Lung (tissue), 12 donors: ENCODE measurements around the gene ITGA11. TPM values are rescaled to one million over a fixed set of nuclear protein-coding genes. Genes with fewer than 3 reads are reported as not detected.

Experiments
- ATAC-seq: fragments of 200-7000 bp; cut with Tn5 transposase; one replicate; pipeline ENCODE4 v1.9.1; 2020; ENCODE audit warnings: moderate number of reproducible peaks; ENCODE audit not compliant: insufficient read depth, low FRiP score
- DNase-seq, 3 donors: peaks; one replicate each; pipeline ENCODE4 v3.0.0-alpha.2; 2013 to 2017
- H3K27ac ChIP-seq, 2 donors: one replicate each; pipeline ENCODE4 v1.5.1; 2013; ENCODE audit warnings: mild to moderate bottlenecking in 2 of 2, moderate library complexity in 2 of 2, control low read depth in 1 of 2, inconsistent platforms in 1 of 2, low read depth in 1 of 2, low read length in 1 of 2
- H3K27me3 ChIP-seq, 3 donors: one replicate each; pipeline ENCODE4 v1.5.1; 2013; ENCODE audit warnings: low read length in 2 of 3; ENCODE audit not compliant: control insufficient read depth in 3 of 3, insufficient read depth in 3 of 3
- H3K36me3 ChIP-seq, 4 donors: one replicate each; pipeline ENCODE4 v1.5.1; 2013; ENCODE audit warnings: low read length in 4 of 4, mild to moderate bottlenecking in 1 of 4, moderate library complexity in 1 of 4; ENCODE audit not compliant: control insufficient read depth in 4 of 4, insufficient read depth in 4 of 4
- H3K4me1 ChIP-seq, 5 donors: one replicate each; pipeline ENCODE4 v1.5.1; 2013; ENCODE audit warnings: low read length in 5 of 5, mild to moderate bottlenecking in 2 of 5, moderate library complexity in 1 of 5; ENCODE audit not compliant: control insufficient read depth in 5 of 5, insufficient read depth in 5 of 5
- H3K4me3 ChIP-seq: one replicate; pipeline ENCODE4 v1.5.1; 2013; ENCODE audit warnings: mild to moderate bottlenecking, control low read depth, moderate library complexity
- H3K9ac ChIP-seq, 2 donors: one replicate each; pipeline ENCODE4 v1.5.1; 2013; ENCODE audit warnings: low read length in 2 of 2, control low read depth in 1 of 2; ENCODE audit not compliant: insufficient read depth in 1 of 2
- H3K9me3 ChIP-seq, 4 donors: one replicate each; pipeline ENCODE4 v1.5.1; 2013; ENCODE audit warnings: low read length in 3 of 4, mild to moderate bottlenecking in 1 of 4, moderate library complexity in 1 of 4; ENCODE audit not compliant: control insufficient read depth in 4 of 4, insufficient read depth in 3 of 4
- CTCF ChIP-seq: IDR thresholded peaks from 2 replicates; pipeline ENCODE4 v1.5.1; 2012; ENCODE audit warnings: mild to moderate bottlenecking; ENCODE audit errors: control extremely low read depth, extremely low read depth
- WGBS, 2 donors: extraction: QIAGEN DNeasy Blood & Tissue Kit; methylation state at CpG; one replicate each; pipeline ENCODE4 v1.1.7; 2013; 5-methylcytosine and 5-hydroxymethylcytosine counted together
- polyA plus RNA-seq, 2 donors: library from polyadenylated mRNA; stranded (reverse); fragments of 200-250 nt; gene quantifications; one replicate each; pipeline ENCODE4 v1.2.1, GENCODE V29; 2013
- total RNA-seq, 2 donors: library from RNA; depleted of rRNA in 1 of 2; stranded (reverse); fragments of >200 nt in 1 of 2; gene quantifications; one replicate each; pipeline ENCODE4 v1.2.1, GENCODE V29; 2014 to 2021
- donor health status: control.
- donor health status: control.
- donor health status: Bipolar disorder and iron deficiency.
- donor health status: healthy.
- donor health status: DM: yes; HTN: yes; CAD: no.

ITGA11 gene
- total and polyA plus RNA-seq, 4 donors = 0.35 to 1.8 (median 1.0) TPM

- Histone ChIP-seq H3K27ac (no peak overlapping the region), H3K9me3 (no peaks in the 10 kb centered on the region), H3K4me3 (no peak overlapping the region), H3K27me3 (no peaks in the 10 kb centered on the region), H3K9ac (no peak overlapping the region), H3K36me3 (no peaks in the 10 kb centered on the region), H3K4me1 (peaks cover 0 to 5% (median 0%) of the 10 kb centered on the region in 5 donors)
- 76 to 80% methylated on average over 11 of the region's 11 CpGs for WGBS, 2 donors
- DNase-seq = peak in 1 of 3 donors; percentile 13
- no peak for ATAC-seq
- no peak for TF ChIP-seq CTCF
These were observed 116.4 kb downstream of the ITGA11 start for GRCh38 chr15:68315495-68316031.

GRCh38 chr15:68315035-68315434, 116.9 kb downstream of the ITGA11 start:
- Histone ChIP-seq H3K9ac (no peak overlapping the region), H3K9me3 (no peaks in the 10 kb centered on the region), H3K27me3 (no peaks in the 10 kb centered on the region), H3K36me3 (no peaks in the 10 kb centered on the region), H3K4me1 (peaks cover 0 to 9% (median 0%) of the 10 kb centered on the region in 5 donors), H3K27ac (no peak overlapping the region), H3K4me3 (no peak overlapping the region)
- no peak for ATAC-seq
- 84 to 91% methylated on average over 1 of the region's 1 CpG for whole genome bisulfite sequencing, 2 donors
- DNase-seq = no peak
- no peak for TF ChIP-seq CTCF

GRCh38 chr15:68314563-68314962, 117.4 kb downstream of the ITGA11 start:
- Histone ChIP-seq H3K27ac (no peak overlapping the region), H3K27me3 (no peaks in the 10 kb centered on the region), H3K36me3 (no peaks in the 10 kb centered on the region), H3K4me1 (peaks cover 0 to 9% (median 0%) of the 10 kb centered on the region in 5 donors), H3K4me3 (no peak overlapping the region), H3K9ac (no peak overlapping the region), H3K9me3 (no peaks in the 10 kb centered on the region)
- no peak for TF ChIP-seq CTCF
- 78 to 95% methylated on average over 11 of the region's 11 CpGs for WGBS, 2 donors
- peak; percentile 48 to 60 (median 48) for DNase-seq
- no peak for ATAC-seq
